WI38 (cell line): ENCODE measurements around the gene EVA1A.
"Not testable (repeated sequence)": the region's sequence is repeated elsewhere in the genome, so short reads cannot be mapped to it uniquely, and the experiment has no call there.

ENCODE experiments used
- H3K4me3 ChIP-seq: 2 replicates; pipeline ENCODE4 v1.5.1; 2011; ENCODE audit warnings: low read depth, mild to moderate bottlenecking, control low read depth, low read length
- TF ChIP-seq, protein P1 (sequence below): IDR thresholded peaks from 2 replicates; pipeline ENCODE4 v1.5.1; 2012; ENCODE audit warnings: low read depth, mild to moderate bottlenecking, control low read depth, low read length

The EVA1A gene

DNA sequence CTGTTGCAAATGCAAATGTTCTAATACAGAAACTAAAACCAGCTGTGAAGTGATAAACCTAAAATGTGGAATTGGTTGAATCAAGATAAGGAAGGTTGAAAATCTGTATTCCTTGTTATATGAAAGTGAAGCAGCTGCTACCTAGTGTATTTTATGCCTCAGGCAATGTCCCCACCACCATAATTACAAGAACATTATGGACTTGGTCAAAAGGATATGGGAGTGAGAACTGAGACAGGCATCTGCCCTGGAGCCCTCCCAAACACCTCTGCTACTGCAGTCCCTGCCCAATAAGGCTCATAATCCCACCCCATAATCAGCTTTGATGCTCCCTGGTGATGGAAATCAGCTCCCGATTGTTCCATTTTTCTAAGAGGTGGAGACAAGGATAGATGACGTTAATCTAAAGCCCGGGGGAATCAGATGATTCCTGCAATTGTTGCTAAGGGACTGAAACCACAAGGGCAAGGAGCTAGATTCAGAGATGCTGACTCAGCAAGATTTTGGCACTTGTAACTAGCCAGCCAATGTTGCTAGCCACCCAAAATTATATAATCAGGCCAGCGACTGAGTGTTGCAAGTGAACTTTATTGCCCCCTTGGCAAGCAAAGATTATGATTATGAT, 69.5 kb downstream of the EVA1A start:
- TF ChIP-seq, protein P1, sequence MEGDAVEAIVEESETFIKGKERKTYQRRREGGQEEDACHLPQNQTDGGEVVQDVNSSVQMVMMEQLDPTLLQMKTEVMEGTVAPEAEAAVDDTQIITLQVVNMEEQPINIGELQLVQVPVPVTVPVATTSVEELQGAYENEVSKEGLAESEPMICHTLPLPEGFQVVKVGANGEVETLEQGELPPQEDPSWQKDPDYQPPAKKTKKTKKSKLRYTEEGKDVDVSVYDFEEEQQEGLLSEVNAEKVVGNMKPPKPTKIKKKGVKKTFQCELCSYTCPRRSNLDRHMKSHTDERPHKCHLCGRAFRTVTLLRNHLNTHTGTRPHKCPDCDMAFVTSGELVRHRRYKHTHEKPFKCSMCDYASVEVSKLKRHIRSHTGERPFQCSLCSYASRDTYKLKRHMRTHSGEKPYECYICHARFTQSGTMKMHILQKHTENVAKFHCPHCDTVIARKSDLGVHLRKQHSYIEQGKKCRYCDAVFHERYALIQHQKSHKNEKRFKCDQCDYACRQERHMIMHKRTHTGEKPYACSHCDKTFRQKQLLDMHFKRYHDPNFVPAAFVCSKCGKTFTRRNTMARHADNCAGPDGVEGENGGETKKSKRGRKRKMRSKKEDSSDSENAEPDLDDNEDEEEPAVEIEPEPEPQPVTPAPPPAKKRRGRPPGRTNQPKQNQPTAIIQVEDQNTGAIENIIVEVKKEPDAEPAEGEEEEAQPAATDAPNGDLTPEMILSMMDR: no peak
- H3K4me3 ChIP-seq: no peak overlapping the region

DNA sequence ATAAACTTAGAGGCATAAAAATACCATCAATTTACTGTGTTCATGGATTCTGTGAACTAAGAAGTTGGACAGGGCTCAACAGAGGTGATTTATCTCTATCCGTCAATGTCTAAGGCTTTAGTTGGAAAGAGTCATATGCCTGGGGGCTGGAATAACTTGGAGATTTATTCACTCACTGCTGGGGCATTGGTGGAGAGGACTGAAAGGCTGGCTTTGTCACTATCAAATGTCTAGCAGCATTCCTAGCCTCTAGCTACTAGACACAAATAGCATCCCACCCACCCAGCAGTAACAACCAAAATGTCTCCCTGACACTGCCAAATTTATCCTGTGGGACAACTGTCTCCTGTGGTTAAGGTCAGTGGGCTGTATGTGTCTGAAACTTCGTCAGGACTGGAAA, 71.0 kb downstream of the EVA1A start:
- no peak overlapping the region for H3K4me3 ChIP-seq
- TF ChIP-seq, protein P1: no peak

DNA sequence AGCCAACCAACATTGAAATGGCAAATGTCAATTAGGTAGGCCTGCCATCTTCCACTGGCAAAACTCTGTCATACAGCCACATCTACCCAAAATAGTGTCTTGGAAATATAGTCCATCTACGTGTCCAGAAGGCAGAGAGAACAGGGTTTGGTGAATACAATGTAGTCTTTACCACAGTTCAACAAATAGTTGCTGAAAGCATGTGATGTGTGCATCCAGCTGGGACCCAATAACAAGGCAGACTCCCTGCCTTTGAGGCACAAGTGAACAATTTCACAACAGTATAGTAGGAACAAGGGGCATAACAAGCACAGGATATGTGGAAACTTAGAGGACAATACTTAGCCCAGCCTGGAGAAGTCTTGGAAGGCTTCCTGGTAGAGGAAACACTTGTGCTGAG, 72.6 kb downstream of the EVA1A start:
- no peak overlapping the region for H3K4me3 ChIP-seq

DNA sequence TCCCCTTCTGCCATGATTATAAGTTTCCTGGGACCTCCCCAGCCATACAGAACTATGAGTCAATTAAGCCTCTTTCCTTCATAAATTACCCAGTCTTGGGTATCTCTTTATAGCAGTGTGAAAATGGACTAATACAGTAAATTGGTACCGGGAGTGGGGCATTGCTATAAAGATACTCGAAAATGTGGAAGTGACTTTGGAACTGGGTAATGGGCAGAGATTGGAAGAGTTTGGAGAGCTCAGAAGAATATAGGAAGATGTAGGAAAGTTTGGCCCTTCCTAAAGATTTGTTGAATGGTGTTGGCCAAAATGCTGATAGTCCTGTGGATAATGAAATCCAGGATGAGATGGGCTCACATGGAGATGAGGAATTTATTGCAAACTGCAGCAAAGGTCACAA, 74.0 kb downstream of the EVA1A start:
- not testable (repeated sequence) for H3K4me3 ChIP-seq

More for the DNA sequence above, 72.6 kb downstream of the EVA1A start:
- TF ChIP-seq, protein P1: no peak

DNA sequence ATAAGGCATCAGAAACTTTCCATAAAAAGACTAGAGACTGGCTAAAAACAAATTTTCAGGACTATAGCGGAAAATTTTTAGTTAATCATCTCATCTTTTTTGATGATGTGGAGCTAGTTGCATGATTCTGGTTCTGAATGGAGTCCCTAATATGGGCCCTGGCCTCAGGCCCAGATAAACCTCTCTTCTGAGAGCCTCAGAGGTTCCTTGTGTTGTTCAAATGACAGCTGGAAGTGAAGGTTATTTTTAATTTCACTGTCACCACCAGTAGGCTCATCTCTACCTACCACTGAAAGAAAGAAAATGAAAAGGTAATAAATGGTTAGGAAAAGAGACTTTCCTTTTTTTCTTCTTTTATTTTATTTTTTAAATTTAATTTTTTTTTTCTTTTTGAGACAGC, 75.9 kb downstream of the EVA1A start:
- no peak overlapping the region for H3K4me3 ChIP-seq
- TF ChIP-seq, protein P1: no peak

DNA sequence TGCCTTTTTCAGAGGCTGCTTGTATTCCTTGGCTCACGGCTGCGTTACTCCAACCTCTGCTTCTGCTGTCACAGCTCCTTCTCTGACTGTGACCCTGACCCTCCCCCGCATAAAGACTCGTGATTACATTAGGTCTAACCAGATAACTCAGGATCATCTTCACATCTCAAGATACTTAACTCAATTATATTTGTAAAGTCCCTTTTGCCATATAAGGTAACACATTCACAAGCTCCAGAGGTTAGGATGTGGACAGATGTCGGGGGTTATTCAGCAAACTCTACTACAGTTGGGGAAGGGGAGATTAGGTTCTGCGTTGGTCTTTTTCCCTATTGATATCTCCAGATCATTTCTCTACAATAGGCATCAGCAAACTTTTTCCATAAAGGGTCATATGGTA, 76.9 kb downstream of the EVA1A start:
- H3K4me3 ChIP-seq: no peak overlapping the region
- TF ChIP-seq, protein P1: no peak

DNA sequence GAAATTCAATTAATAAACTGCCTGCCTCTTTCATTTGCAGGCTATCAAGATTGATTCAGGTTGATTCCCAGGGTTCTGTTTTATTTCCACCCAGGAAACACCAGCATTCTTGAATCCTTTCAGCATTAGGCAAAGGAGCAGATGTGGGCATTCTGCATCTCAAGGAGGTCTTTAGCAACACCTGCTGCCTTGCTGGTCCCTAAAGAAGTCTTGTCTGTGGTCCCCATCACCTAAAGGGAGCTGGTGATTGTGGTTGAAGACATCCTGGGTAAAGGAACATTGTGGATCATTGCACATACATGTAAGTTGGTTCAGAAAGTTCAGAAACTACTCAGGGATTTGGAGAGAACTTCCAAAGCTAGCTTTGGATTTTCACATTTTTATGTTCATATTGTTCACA, 78.3 kb downstream of the EVA1A start:
- no peak overlapping the region for H3K4me3 ChIP-seq
- TF ChIP-seq, protein P1: no peak
